HTERT RPE-1 (cell line): ENCODE data around the gene PDCD2L.
"Not testable (repeated sequence)": the region's sequence is repeated elsewhere in the genome, so short reads cannot be mapped to it uniquely, and the experiment has no call there.

ENCODE experiments used
- in situ Hi-C: fragments of 300-500 bp; cut with MboI; formaldehyde crosslinking; loops from 4 replicates; pipeline ENCODE4 v1.14.3; 2020; ENCODE audit warnings: low sequenced_read_pairs

Gene PDCD2L, protein sequence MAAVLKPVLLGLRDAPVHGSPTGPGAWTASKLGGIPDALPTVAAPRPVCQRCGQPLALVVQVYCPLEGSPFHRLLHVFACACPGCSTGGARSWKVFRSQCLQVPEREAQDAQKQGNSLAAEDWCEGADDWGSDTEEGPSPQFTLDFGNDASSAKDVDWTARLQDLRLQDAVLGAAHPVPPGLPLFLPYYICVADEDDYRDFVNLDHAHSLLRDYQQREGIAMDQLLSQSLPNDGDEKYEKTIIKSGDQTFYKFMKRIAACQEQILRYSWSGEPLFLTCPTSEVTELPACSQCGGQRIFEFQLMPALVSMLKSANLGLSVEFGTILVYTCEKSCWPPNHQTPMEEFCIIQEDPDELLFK

DNA sequence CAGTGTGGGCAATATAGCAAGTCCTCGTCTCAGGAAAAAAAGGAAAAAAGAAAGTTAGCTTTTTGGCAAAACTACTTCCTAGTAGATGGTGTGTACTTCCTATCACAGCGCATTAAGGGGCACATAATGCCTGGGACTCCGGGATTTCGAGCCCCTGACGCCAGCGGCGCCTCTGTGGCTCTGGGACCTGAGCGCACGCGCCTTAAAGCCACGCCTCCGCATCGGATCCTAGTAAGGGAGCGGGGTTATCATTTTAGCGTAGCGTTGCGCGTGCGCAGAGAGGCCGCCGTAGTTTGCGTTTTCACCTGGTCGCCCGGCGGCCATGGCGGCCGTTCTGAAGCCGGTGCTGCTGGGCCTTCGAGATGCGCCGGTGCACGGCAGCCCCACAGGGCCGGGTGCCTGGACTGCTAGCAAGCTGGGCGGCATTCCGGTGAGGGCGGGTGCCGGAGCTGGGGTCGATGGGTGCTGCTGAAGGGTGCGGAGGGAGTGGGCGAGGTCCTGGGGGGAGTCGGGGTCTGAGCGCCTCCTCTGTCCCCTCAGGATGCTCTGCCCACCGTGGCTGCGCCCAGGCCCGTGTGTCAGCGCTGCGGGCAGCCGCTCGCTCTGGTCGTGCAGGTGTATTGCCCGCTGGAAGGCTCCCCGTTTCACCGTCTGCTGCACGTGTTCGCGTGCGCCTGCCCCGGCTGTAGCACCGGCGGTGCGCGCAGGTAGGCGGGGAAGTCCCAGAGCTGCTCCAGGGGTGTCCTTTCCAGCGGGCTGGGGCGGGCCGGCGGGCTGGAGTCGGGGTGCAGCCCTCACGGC lies at the start of gene PDCD2L:
Gene PDCD2L, plus strand, starts transcription at position 291 of the 801 bp plus-strand sequence. Its CDS starts 32 bp downstream, at position 323.
- in situ Hi-C loops: no loop called here

DNA sequence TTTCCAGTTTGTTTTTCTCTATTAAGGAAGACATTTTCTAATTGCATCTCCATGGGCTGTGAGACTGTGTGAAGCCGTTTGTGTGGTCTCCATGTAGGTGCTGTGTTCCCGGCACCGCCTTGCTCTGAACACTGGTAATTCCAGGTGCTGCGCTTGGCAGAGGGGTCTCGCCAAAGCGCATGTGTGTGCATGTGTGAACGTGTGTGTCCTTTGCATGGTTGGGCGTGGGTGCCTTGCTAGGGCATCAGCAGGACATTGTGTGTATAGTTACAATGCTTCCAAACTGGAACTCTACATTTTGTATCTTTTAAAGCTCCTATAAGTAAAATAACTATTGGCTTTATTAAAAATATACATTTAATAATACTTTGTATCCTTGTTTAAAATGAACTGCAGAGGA lies 49.0 kb upstream of the PDCD2L start:
- in situ Hi-C loops: no loop called here

DNA sequence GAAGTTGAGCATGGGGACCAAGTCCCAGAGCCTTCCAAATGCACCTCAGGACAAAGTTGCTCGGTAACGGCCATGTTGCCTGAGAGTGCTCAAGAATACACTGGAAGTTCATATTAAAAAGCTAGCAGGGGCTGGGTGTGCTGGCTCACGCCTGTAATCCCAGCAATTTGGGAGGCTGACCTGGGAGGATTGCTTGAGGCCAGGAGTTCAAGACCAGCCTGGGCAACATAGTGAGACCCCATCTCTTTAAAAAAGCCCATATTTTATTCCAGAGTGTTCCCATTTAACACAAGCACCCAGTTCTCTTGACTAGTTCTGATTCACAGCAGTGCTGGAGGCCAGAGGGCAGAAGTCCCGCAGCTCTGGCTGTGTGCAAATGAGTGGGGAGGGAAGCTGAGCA lies 47.3 kb upstream of the PDCD2L start:
- in situ Hi-C loops: no loop called here

DNA sequence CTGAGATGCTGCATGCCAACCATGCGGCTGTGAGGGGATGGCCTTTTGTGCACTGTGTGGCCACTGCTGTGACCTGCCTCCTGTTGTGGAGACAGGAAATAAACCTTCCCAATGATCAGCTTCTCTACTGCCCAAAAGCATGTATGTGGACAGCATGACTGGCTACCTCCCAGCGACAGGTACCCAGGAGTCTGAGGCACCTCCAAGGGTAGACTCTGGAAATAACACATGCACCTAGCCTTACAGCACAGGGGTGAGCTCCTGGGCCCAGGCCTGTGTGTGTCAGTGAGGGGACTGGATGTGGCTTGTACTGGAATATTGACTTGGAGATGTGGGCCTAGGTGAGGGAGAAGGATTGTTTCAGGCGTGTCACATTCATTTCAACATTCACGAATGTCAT lies 46.8 kb upstream of the PDCD2L start:
- in situ Hi-C loops: no loop called here

DNA sequence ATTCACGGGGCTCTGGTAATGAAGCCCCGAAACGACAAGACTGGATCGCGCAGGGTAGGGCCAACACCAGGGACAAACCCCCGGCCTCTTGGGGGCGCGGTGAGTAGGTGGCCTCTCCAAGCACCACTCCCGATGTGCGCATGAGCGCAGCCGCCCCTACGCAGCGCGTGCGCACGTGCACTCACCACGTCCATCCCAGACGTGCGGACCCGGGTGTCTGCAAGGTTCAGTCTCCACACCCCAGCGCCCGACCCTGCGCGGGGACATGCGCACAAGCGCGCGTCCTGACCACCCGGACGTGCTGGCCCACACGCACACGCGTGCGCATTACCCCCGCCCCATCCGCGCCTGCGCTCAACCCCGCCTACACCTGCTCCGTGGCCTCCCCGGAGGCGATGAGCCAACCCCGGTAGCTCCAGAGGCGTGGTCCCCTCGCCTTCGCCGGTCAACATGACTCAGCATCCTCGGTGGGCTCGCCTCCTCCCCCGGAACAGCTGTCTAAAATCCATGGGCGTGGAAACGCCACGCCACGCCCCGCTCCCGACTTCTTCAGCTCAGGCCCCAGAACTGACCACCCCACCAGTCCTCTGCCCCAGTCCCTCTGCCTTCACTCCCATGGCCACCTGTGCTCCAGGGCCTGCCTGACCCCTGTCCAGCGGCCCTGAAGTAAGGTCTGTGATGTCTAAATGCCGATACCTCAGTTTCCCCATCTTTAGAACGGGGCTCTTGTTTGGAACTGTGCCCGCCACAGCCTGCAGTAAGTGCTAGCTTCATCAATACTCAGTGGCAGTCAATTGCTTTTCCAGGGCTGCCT lies 44.9 kb upstream of the PDCD2L start:
- in situ Hi-C loops: no loop called here

DNA sequence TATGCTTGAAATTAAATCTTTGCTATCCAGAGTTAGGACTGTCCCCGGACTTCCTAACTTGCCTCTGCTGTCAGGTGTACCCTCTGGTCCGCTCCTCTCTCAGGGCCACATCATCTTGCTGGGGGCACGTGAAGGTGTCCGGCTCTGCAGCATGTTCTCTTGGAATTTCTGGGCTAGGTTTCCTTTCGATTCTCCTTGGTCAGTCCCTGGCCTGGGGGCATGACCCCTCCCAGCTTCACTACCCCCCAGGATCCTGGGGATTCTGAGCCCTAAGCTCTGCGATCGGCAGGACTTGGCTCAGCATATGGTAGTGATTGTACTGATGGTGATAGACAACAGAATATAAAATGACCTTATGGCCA lies 44.3 kb upstream of the PDCD2L start:
- in situ Hi-C loops: no loop called here

DNA sequence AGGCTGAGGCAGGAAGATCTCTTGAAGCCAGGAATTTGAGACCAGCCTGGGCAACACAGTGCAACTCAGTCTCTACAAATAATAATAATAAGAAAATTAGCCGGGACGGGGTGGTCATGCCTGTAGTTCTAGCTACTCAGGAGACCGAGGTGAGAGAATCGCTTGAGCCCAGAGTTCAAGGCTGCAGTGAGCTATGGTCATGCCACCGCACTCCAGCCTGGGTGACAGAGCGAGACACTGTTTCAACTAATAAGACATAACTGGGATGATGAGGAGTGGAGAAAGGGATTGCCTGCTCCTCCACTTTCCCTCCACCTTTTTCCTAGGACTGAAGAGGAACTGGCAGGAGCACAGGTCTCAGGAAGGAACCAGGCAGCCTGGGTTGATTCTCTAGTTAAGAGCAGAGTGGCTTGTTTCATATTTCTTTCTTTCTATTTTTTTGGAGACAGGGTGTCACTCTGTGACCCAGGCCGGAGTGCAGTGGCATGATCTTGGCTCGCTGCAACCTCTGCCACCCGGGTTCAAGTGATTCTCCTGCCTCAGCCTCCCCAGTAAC lies 43.8 kb upstream of the PDCD2L start:
- in situ Hi-C loops: no loop called here

DNA sequence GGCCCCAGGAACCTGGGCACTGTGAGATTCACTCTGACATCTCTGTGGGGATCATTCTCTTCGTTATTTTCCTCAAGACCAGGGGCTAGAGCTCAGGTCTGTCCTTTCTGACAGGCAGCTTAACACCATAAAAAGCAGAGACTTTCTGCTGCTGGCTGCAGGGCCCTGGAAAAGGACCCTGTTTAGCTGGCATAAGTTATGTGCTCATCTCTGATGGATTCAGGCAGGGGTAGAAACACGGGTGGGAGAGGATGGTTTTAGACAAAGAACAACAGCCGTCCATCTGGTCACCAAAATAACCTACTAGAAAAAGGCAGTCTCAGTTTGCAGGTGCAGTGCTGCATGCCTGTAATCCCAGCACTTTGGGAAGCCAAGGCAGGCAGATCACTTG lies 41.5 kb upstream of the PDCD2L start:
- in situ Hi-C loops: no loop called here

DNA sequence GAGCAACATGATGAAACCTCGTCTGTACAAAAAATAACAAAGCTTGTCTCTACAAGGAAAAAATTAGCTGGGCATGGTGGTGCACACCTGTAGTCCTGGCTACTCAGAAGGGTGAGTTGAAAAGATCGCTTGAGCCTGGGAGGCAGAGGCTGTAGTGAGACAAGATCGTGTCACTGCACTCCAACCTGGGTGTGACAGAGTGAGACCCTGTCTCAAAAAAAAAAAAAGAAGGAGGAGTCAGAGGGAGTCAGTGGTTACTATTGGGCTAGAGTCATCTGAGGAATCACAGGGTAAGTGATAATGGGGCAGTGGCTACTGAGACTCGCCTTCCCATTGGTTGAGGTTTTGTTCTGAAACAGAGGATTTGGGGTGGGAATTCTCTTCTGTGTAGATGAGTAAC lies 41.1 kb upstream of the PDCD2L start:
- in situ Hi-C loops: no loop called here

DNA sequence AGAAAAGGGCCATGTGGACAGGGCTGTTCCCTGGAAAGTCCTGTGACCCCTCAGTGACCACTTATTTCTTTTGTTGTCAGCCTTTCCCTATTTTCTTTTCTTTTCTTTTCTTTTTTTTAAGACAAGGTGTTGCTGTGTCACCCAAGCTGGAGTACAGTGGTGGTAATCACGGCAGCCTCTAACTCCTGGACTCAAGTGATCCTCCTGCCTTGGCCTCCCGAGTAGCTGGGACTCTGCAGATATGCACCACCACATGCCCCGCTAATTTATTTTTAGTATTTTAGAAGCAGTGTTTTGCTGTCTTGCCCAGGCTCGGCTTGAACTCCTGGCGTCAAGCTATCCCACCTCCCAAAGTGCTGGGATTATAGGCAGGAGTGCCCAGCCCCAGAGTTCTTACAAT lies 40.3 kb upstream of the PDCD2L start:
- in situ Hi-C loops: no loop called here

DNA sequence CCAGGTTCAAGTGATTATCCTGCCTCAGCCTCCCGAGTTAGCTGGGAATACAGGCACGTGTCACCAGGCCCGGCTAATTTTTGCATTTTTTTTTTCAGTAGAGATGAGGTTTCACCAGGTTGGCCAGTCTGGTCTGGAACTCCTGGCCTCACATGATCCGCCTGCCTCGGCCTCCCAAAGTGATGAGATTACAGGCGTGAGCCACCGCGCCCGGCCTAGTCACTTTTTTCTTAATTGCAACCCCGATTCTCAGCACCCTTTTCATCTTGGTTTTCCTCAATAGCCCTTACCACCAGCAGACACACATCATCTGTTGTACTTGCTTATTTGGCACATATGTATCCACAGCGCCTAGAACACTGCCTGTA lies 39.8 kb upstream of the PDCD2L start:
- in situ Hi-C loops: no loop called here

DNA sequence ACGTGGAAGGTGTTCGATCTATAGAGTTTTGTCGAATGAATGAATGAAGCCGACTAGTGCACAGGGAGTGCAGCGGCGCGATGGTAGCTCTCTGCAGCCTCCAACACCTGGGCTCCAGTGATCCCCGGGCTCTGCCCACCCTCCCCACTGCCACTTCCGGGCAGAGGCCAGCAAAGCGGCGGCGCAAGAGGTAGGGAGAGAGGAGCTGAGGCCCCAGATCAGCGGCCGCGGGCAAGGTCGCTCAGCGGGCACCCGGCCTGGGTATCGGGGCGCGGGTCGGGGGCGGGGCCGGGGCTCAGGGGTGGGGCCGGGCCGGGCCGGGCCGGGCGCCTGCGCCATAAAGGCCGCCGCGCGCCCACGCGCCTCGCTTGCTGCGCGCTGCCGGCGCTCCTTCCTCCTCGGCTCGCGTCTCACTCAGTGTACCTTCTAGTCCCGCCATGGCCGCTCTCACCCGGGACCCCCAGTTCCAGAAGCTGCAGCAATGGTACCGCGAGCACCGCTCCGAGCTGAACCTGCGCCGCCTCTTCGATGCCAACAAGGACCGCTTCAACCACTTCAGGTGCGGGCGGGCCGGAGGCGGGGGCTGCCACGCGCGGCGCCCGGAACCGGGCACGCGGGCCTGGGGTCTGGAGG lies 39.3 kb upstream of the PDCD2L start, which contains the start of gene GPI:
Gene GPI, plus strand, starts transcription at position 367 of the 633 bp plus-strand sequence. Its CDS starts 71 bp downstream, at position 438.
- in situ Hi-C loops: no loop called here

DNA sequence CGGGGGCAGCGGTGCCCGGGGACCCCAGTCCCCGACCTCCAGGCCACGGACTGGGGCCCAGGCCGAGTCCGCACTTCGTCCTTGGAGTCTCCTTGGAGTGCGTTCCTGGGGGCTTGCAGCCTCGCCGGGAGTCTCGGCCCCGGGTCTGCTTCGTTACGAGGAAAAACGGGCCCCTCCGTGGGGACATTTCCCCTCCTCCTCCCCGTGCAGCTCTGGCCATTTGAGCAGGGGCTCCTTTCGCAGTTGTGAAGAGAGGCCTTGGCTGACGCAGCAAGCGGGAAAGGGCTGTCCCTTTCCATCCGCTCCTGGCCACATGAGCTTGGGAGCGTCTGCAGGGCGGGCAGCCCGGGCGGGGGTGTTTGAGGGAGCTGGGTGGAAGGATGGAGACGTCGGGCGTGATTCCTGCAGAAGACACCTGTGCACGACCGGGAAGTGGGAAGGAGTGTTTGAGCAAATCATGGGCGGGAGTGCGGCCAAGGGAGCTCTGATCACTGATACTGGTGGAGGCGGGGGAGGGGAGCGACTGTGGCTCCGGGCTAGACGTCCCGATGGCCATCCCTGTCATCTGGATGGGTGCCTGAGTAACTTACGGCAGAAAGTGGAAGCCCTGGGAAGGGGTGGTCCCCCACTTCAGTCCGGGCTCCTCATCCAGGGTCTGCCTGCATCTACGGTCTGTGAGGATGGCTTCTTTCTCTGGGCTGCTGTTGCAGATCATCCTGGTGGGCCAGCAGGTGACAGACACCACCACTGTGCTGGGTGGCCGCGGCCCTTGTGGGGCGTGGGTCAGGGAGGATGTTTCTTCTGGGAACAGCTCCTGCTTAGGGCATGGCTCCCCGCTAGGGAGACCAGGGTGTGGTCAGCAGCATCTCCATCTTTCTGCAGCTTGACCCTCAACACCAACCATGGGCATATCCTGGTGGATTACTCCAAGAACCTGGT lies 38.5 kb upstream of the PDCD2L start:
- in situ Hi-C loops: no loop called here

DNA sequence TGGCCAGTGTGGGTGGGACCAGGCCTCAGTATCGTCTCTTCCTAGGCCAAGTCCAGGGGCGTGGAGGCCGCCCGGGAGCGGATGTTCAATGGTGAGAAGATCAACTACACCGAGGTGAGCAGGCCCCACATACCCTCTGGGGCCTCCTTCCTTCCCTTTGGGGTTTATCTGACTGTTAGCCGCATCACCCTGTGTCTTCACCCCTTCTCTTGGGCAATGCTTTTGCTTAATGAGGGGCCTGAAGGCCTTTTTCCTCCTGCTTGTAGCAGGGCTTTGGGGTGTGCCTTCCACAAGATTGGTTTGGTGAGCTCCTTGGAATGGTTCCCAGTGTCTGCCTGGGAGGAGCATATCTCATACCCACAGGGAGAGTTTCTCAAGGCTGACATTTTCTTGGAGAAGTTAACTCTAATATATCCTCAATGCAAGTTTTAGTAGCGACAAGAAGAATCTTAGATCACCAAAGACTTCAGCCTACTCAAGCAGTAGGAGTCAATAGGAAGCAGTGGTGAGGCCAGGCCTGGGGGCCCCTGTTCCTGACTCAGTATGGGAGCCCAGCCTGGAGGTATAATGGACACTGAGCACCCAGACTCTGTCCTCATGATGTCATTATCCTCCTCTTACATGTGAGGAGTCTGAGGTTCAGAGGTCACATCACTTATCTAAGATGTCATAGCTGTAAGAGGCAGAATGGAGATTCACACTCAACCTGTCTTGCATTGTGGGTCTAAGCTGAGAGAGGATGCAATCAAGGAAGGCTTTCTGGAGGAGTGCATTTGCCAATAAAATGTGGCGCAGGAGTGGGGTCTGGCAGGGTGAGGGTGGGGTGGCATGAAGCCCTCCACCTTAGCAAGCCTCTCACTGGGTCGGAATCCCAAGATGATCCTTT lies 37.2 kb upstream of the PDCD2L start:
- in situ Hi-C loops: no loop called here

DNA sequence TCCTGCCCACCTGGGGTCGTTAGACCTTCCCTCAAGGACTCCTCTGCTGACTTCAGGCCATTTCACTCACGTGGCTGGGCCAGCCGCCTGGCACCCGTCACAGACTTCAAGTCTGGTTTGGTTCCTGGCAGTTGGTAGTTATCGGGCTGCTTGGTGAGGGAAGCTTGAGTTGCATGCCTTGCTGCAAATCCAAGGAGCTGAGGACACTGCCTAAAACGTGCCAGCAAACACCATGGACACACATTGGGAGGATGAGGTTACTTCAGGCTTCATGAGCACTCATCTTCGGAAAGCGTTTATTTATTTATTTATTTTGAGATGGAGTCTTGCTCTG lies 36.6 kb upstream of the PDCD2L start:
- in situ Hi-C loops: no loop called here

DNA sequence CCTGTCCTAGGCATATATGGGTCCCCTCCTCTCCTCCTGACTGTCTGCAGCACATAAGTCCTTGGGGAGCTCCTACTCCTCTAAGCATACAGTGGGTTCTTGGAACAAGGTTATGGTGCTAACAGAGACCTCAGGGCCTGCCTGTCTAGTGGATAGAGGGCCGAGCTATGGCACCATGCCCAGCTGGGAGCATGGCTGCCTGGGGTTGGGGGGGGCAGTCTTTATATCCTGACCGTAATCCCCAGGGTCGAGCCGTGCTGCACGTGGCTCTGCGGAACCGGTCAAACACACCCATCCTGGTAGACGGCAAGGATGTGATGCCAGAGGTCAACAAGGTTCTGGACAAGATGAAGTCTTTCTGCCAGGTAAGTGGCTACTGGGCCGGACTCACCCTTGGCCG lies 35.9 kb upstream of the PDCD2L start:
- in situ Hi-C loops: no loop called here

DNA sequence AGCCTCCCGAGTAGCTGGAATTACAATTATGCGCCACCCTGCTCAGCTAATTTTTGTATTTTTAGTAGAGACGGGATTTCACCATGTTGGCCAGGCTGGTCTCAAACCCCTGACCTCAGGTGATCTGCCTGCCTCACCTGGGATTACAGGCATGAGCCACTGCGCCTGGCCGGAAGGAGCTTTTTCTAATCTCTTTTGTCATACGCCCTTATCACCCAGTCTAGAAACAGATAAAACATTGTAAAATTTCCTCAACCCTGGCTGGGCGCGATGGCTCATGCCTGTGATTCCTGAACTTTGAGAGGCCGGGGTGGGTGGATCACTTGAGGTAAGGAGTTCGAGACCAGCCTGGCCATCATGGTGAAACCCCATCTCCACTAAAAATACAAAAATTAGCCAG lies 35.0 kb upstream of the PDCD2L start:
- in situ Hi-C loops: not testable (repeated sequence)

DNA sequence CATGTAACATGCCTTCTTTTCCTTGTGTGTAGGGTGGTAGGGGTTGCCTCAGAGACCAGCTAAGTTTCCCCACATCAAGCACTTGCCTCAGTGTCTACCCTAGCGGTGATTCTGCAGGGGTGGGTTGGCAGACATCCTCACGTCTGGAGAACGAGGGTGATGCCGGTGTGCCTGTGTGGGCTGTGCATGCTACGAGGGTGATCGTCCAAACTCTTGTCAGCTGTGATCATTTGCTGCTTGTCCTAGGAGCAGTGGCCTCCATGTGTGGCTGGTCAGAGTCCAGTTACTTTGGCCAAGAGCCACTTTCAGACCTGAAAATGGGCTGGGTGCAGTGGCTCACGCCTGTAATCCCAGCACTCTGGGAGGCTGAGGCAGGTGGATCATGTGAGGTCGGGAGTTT lies 34.1 kb upstream of the PDCD2L start:
- in situ Hi-C loops: no loop called here

DNA sequence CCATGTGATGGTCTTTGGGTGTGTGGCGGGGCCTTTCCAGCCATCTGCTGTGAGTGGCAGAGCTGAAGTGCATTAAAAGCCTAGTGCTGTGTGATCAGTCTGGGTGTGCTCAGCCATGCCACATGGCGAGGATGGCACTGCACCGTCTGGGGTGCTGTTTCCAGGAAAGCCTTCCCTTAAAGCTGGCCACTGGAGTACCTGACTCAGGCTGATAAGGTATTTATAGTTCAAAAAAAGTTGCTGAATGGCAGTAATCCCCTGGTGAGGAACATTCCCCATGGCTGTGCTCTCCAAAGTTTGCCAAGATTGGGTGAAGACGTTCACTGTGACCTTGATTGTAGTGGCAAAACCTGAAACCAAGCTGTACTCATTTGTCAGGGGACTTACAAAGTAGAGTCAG lies 33.2 kb upstream of the PDCD2L start:
- in situ Hi-C loops: no loop called here
